Kidney (tissue), 14 donors: ENCODE results near the gene PIGL. TPM values are rescaled to one million over a fixed set of nuclear protein-coding genes. Genes with fewer than 3 reads are reported as not detected.

Source experiments
- DNase-seq, 5 donors: peaks; one replicate each; pipeline ENCODE4 v3.0.0-alpha.2; 2013 to 2020
- FAIRE-seq: peaks from 2 replicates; lab custom pipeline; 2012; peaks lifted over from hg19 to GRCh38; lab: Jason Lieb, UNC
- H3K27ac ChIP-seq, 2 donors: one replicate each; pipeline ENCODE4 v1.7.0; 2013; ENCODE audit warnings: low read depth in 2 of 2, low read length in 2 of 2, inconsistent platforms in 1 of 2
- H3K27me3 ChIP-seq: one replicate; pipeline ENCODE4 v1.7.1; 2013; ENCODE audit warnings: low read length, inconsistent platforms; ENCODE audit not compliant: control insufficient read depth, insufficient read depth
- H3K36me3 ChIP-seq, 3 donors: one replicate each; pipeline versions ENCODE4 v1.7.0 to v1.7.1; 2013; ENCODE audit warnings: low read length in 3 of 3, control low read depth in 1 of 3, inconsistent platforms in 1 of 3; ENCODE audit not compliant: insufficient read depth in 3 of 3, control insufficient read depth in 2 of 3
- H3K4me1 ChIP-seq, 3 donors: one replicate each; pipeline versions ENCODE4 v1.7.0 to v1.7.1; 2013; ENCODE audit warnings: low read length in 3 of 3, inconsistent platforms in 1 of 3, low read depth in 1 of 3; ENCODE audit not compliant: control insufficient read depth in 2 of 3, insufficient read depth in 2 of 3
- H3K4me3 ChIP-seq, 3 donors: one replicate each; pipeline versions ENCODE4 v1.7.0 to v1.8.1; 2013; ENCODE audit warnings: low read length in 3 of 3, control low read depth in 1 of 3, inconsistent platforms in 1 of 3
- H3K9ac ChIP-seq, 3 donors: one replicate each; pipeline versions ENCODE4 v1.7.0 to v1.7.1; 2013; ENCODE audit warnings: low read length in 3 of 3, control low read depth in 1 of 3, inconsistent platforms in 1 of 3
- H3K9me3 ChIP-seq, 3 donors: one replicate each; pipeline versions ENCODE4 v1.7.0 to v1.7.1; 2013; ENCODE audit warnings: low read length in 3 of 3, control low read depth in 1 of 3, inconsistent platforms in 1 of 3; ENCODE audit not compliant: control insufficient read depth in 2 of 3, insufficient read depth in 1 of 3
- intact Hi-C: fragments of 100-400 bp; cut with DNase I; formaldehyde crosslinking; loops from one replicate; pipeline ENCODE4 v1.11.1; 2022
- polyA plus RNA-seq: library from polyadenylated mRNA; stranded (reverse); fragments of 350-450 nt; fragmentation: Illumina TruSeq; extraction: RNeasy Lipid Tissue Mini Kit (QIAGEN cat#74804); gene quantifications from one replicate; pipeline ENCODE4 v1.2.3, GENCODE V29; 2014; ENCODE audit warnings: low read depth, low replicate concordance; ENCODE audit not compliant: insufficient read depth
- total RNA-seq: library from RNA; stranded (reverse); fragmentation: NEBNext Ultra II Directional; extraction: Animal tissue kit (Norgen Biotek cat#: 25700); gene quantifications from one replicate; pipeline ENCODE4 v1.2.1, GENCODE V29; 2021
- TF ChIP-seq, protein P1 (sequence below): IDR thresholded peaks from 3 replicates; pipeline ENCODE4 v1.5.1; 2012; ENCODE audit warnings: mild to moderate bottlenecking, moderate library complexity, borderline replicate concordance; ENCODE audit not compliant: insufficient read depth; ENCODE audit errors: extremely low read depth
- donor health status: control.
- donor health status: control.
- donor health status: control.
- donor health status: control.
- donor health status: control.
- donor health status: DM: yes; HTN: yes; CAD: no.
- donor health status: Normal renal cell carcinoma (clear cell type).

The PIGL gene
- total and polyA plus RNA-seq, 2 donors from 2014 or later = 13.6 to 33.5 TPM

DNA sequence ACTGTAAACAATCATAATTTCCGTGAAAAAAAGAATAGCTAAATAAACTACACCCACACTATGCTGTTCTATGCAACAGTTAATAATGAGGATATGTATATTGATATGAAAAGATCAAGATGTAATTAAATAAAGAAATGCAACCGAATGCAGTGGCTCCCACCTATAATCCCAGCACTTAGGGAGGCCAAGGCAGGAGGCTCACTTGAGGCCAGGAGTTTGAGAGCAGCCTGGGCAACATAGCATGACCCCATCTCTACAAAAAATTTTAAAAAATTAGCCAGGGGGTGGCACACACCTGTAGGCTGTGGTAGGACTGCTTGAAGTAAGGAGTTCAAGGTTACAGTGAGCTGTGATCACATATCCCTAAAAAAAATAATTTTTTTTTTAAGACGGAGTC, 121.4 kb downstream of the PIGL start:
- Histone ChIP-seq H3K27ac (no peak overlapping the region), H3K4me1 (no peaks in the 10 kb centered on the region), H3K36me3 (peaks cover 0 to 6% (median 5%) of the 10 kb centered on the region in 3 donors), H3K9ac (no peak overlapping the region), H3K4me3 (no peak overlapping the region), H3K27me3 (no peaks in the 10 kb centered on the region), H3K9me3 (no peaks in the 10 kb centered on the region)
- no peak for FAIRE-seq
- intact Hi-C loops = no loop called here
- TF ChIP-seq, protein P1, sequence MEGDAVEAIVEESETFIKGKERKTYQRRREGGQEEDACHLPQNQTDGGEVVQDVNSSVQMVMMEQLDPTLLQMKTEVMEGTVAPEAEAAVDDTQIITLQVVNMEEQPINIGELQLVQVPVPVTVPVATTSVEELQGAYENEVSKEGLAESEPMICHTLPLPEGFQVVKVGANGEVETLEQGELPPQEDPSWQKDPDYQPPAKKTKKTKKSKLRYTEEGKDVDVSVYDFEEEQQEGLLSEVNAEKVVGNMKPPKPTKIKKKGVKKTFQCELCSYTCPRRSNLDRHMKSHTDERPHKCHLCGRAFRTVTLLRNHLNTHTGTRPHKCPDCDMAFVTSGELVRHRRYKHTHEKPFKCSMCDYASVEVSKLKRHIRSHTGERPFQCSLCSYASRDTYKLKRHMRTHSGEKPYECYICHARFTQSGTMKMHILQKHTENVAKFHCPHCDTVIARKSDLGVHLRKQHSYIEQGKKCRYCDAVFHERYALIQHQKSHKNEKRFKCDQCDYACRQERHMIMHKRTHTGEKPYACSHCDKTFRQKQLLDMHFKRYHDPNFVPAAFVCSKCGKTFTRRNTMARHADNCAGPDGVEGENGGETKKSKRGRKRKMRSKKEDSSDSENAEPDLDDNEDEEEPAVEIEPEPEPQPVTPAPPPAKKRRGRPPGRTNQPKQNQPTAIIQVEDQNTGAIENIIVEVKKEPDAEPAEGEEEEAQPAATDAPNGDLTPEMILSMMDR = no peak
- no peak for DNase-seq

DNA sequence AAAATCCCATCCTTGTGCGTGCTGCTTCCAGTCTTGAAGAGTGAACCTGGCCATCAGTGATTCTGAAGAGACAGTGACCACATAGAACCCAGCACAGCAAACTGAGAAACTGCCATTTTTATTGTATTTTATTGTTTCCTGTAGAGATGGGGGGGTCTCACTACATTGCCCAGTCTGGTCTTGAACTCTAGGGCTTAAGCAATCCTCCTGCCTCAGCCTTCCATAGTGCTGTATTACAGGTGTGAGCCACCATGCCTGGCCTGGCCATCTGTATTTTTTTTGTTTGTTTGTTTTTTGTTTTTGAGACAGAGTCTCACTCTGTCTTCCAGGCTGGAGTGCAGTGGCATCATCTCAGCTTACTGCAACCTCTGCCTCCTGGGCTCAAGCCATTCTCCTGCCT, 122.4 kb downstream of the PIGL start:
- Histone ChIP-seq H3K4me1 (no peaks in the 10 kb centered on the region), H3K9ac (no peak overlapping the region), H3K36me3 (peaks cover 0 to 9% (median 6%) of the 10 kb centered on the region in 3 donors), H3K27me3 (no peaks in the 10 kb centered on the region), H3K27ac (no peak overlapping the region), H3K9me3 (no peaks in the 10 kb centered on the region), H3K4me3 (no peak overlapping the region)
- intact Hi-C loops = no loop called here
- FAIRE-seq (no peak), DNase-seq (no peak)
- TF ChIP-seq, protein P1 = no peak

DNA sequence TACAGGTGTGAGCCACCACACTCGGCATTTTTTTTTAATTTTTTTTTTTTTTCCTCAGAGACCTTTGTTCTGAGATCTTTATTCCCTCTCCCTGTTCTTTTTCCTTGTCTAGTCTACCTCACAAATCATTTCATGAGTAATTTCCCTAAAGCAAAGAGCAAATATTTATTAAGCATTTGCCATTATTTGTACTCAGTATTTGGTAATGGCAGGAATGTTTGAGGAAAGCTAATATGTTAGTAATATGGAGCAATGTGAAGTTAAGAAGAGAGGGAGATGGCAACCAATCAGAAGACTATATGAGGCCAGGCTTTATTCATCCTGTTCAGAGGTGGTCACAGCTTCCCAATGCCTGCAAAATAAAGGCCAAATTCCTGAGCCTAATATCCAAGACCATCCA, 122.9 kb downstream of the PIGL start:
- Histone ChIP-seq H3K9ac (no peak overlapping the region), H3K36me3 (peaks cover 0 to 9% (median 6%) of the 10 kb centered on the region in 3 donors), H3K27ac (no peak overlapping the region), H3K4me1 (no peaks in the 10 kb centered on the region), H3K27me3 (no peaks in the 10 kb centered on the region), H3K4me3 (no peak overlapping the region), H3K9me3 (no peaks in the 10 kb centered on the region)
- intact Hi-C loops = no loop called here
- TF ChIP-seq, protein P1 = no peak
- FAIRE-seq = no peak
- no peak for DNase-seq

DNA sequence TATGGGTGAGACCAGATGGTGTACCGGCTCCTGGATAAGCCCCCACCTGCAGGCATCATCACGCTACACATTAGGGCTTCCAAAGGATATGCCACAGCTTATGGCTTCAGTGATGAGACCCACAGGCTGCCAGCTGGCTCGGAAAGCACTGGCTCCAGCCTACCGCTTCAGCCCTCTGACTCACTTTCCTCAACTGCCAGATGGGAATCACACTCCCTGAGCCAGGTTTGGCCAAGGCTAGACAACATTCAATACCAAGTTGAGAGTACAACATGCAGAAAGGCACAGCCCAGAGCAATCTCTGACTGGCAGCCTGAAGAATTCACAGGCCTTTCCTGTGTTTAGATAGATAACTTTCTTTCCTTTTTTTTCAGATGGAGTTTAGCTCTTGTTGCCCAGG, 126.0 kb downstream of the PIGL start:
- intact Hi-C loops = no loop called here
- TF ChIP-seq, protein P1 = no peak

More for the DNA sequence above, 126.0 kb downstream of the PIGL start:
- DNase-seq (no peak), FAIRE-seq (no peak)
- H3K9me3 ChIP-seq = no peaks in the 10 kb centered on the region
- peaks cover 0 to 9% (median 6%) of the 10 kb centered on the region in 3 donors for H3K36me3 ChIP-seq
- H3K4me1 ChIP-seq = no peaks in the 10 kb centered on the region
- no peak overlapping the region for H3K27ac ChIP-seq
- no peak overlapping the region for H3K9ac ChIP-seq
- H3K27me3 ChIP-seq = no peaks in the 10 kb centered on the region
- H3K4me3 ChIP-seq = no peak overlapping the region
